Breast epithelium (tissue), 4 donors: ENCODE measurements around the gene LRRC75B. TPM values are rescaled to one million over a fixed set of nuclear protein-coding genes. Genes with fewer than 3 reads are reported as not detected.
A peak's percentile ranks its signal among the peaks of the same experiment; 100 is the strongest.

Source experiments
- DNase-seq, 2 donors: peaks; one replicate each; pipeline ENCODE4 v3.0.0-alpha.2; 2019; ENCODE audit warnings: low spot score in 2 of 2
- H3K27ac ChIP-seq, 2 donors: fragments of 200-600 bp; sonication (generic) in 1 of 2; one replicate each; pipeline ENCODE4 v1.5.1; 2016 to 2019; ENCODE audit warnings: mild to moderate bottlenecking in 1 of 2
- H3K27me3 ChIP-seq, 2 donors: fragments of 200-600 bp; sonication (generic) in 1 of 2; one replicate each; pipeline versions ENCODE4 v1.5.1 to v1.6.0; 2017 to 2019; ENCODE audit warnings: control low read depth in 1 of 2, mild to moderate bottlenecking in 1 of 2
- H3K36me3 ChIP-seq: fragments of 200-600 bp; one replicate; pipeline ENCODE4 v1.5.1; 2019
- H3K4me1 ChIP-seq, 2 donors: fragments of 200-600 bp; sonication (generic); one replicate each; pipeline ENCODE4 v1.5.1; 2016 to 2019; ENCODE audit warnings: control low read depth in 1 of 2
- H3K4me3 ChIP-seq, 3 donors: fragments of 200-600 bp; sonication (generic); 1 replicate in 2 of 3; 2 replicates in 1 of 3; pipeline ENCODE4 v1.5.1; 2016 to 2019; ENCODE audit warnings: mild to moderate bottlenecking in 3 of 3, moderate library complexity in 2 of 3
- H3K9me3 ChIP-seq, 2 donors: fragments of 200-600 bp; sonication (generic) in 1 of 2; one replicate each; pipeline ENCODE4 v1.5.1; 2016 to 2019; ENCODE audit warnings: control low read depth in 1 of 2
- CTCF ChIP-seq, 3 donors: fragments of 450-650 bp; IDR thresholded peaks; one replicate each; pipeline ENCODE4 v1.5.1; 2016 to 2017; ENCODE audit warnings: antibody characterized with exemption in 3 of 3, mild to moderate bottlenecking in 3 of 3, moderate library complexity in 3 of 3
- POLR2A ChIP-seq: fragments of 450-650 bp; IDR thresholded peaks from one replicate; pipeline ENCODE4 v1.6.1; 2016; ENCODE audit warnings: antibody characterized with exemption, mild to moderate bottlenecking, moderate library complexity
- POLR2AphosphoS5 ChIP-seq, 3 donors: sonication (generic); formaldehyde crosslinking; IDR thresholded peaks; one replicate each; pipeline ENCODE4 v1.6.1; 2017; ENCODE audit warnings: antibody characterized with exemption in 3 of 3
- intact Hi-C: fragments of 100-400 bp; cut with DNase I; formaldehyde crosslinking; loops from one replicate; pipeline ENCODE4 v1.15.1; 2023; ENCODE audit warnings: low total_unique reads
- total RNA-seq, 3 donors: library from RNA; depleted of rRNA; stranded (reverse); fragments of >200 nt; gene quantifications; one replicate each; pipeline ENCODE4 v1.1.0, GENCODE V29; 2016

Gene LRRC75B
- total RNA-seq, 3 donors from 2014 or later: 10.7 to 23.1 (median 20.0) TPM

DNA sequence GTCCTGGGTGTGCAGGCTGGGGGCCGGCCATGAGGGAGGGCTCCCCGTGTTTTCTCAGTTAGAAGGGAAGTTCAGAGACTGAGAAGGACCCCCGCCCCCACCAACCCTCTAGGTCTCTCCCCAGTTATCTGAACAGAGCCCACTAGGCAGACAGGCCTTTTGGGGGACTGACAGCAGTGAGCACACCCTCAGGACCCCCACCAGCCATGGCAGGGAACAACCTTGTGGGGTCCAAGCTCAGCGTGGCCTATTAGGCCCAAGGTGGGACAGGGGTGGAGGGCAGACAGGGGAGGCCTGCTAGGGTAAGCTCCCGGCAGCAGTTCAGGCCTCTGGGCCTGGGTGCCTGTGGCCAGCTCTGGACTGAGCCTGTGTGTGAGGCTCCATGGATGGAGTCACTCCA is 5.6 kb downstream of the LRRC75B start:
- no peaks in the 10 kb centered on the region for H3K36me3 ChIP-seq
- peak overlapping the region; percentile 72 to 87 for H3K27ac ChIP-seq
- DNase-seq: no peak

GRCh38 chr22:24585927-24586546 is 6.8 kb downstream of the LRRC75B start:
- Histone ChIP-seq H3K9me3 (no peaks in the 10 kb centered on the region), H3K27ac (no peak overlapping the region), H3K36me3 (no peaks in the 10 kb centered on the region), H3K4me3 (no peak overlapping the region), H3K27me3 (no peaks in the 10 kb centered on the region), H3K4me1 (peaks cover 7 to 28% of the 10 kb centered on the region in 2 donors)
- intact Hi-C loops: no loop called here
- no peak for TF ChIP-seq POLR2A
- no peak for DNase-seq

More for the DNA sequence above, 5.6 kb downstream of the LRRC75B start:
- no peaks in the 10 kb centered on the region for H3K27me3 ChIP-seq
- intact Hi-C loops: no loop called here
- no peak overlapping the region for H3K4me3 ChIP-seq
- TF ChIP-seq POLR2AphosphoS5 (IDR thresholded peaks at IDR 0.05) (no peak), POLR2A (no peak), CTCF (IDR thresholded peaks at IDR 0.05) (no peak)
- H3K4me1 ChIP-seq: peaks cover 7 to 32% of the 10 kb centered on the region in 2 donors
- H3K9me3 ChIP-seq: no peaks in the 10 kb centered on the region

DNA sequence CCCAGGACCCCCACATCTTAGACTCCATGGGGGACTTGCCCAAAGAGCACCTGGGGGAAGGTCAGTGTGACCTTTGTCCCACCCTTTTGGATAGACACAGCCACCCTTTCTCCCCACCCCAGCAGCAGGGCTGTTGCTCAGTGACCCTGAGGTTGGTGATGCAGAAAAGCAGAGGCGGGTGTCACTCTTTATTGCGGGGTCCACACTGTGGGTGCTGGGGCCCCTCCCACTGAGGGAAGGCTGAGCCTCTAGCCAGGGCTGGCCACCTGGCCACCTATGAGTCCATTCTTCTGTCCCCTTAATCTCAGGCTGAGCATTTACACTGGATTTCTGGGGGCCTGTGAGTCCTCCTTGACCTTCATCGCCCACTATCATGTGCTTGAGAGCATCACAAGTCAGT is 7.4 kb downstream of the LRRC75B start:
- Histone ChIP-seq H3K27me3 (no peaks in the 10 kb centered on the region), H3K27ac (no peak overlapping the region), H3K4me3 (no peak overlapping the region), H3K9me3 (no peaks in the 10 kb centered on the region), H3K36me3 (no peaks in the 10 kb centered on the region), H3K4me1 (peaks cover 7 to 28% of the 10 kb centered on the region in 2 donors)
- intact Hi-C loops: no loop called here
- no peak for TF ChIP-seq POLR2AphosphoS5 (IDR thresholded peaks at IDR 0.05)
- TF ChIP-seq CTCF (IDR thresholded peaks at IDR 0.05): no peak
- no peak for TF ChIP-seq POLR2A
- DNase-seq: no peak

DNA sequence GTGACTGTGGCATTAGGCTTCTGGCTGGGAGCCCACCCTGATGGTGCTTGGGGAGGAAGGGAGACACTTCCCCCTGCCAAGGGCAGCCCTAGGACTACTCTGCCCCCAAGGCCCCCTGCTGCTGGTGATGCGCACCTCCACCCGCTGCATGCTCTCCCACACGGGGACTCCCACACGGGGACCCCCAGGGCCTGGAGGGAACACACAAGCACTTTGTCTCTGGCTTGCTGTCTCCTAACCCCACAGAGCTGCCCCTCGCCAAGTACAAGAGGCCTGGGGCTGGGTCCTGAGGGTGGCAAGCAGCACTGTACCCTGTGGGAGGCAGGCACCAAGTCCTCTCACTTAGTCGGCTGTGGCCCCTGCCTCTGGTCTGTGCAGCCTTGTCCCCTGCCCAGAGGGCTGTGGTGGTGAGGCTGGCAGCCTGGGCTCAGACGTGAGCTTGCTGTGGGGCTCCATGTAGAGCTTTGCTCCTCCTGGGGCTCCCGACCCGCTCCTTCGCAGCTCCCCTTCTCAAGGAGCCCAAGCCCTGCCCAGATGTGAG is 7.9 kb downstream of the LRRC75B start:
- Histone ChIP-seq H3K9me3 (no peaks in the 10 kb centered on the region), H3K36me3 (no peaks in the 10 kb centered on the region), H3K27me3 (no peaks in the 10 kb centered on the region), H3K4me1 (peaks cover 7 to 28% of the 10 kb centered on the region in 2 donors), H3K27ac (peak overlapping the region in 1 of 2 donors; percentile 79), H3K4me3 (no peak overlapping the region)
- no peak for TF ChIP-seq POLR2A
- TF ChIP-seq CTCF (IDR thresholded peaks at IDR 0.05): no peak
- no peak for TF ChIP-seq POLR2AphosphoS5 (IDR thresholded peaks at IDR 0.05)
- intact Hi-C loops: no loop called here
- DNase-seq: no peak

- peaks cover 7 to 21% of the 10 kb centered on the region in 2 donors for H3K4me1 ChIP-seq
- TF ChIP-seq POLR2A (no peak), POLR2AphosphoS5 (IDR thresholded peaks at IDR 0.05) (no peak), CTCF (IDR thresholded peaks at IDR 0.05) (no peak)
- H3K27me3 ChIP-seq: no peaks in the 10 kb centered on the region
- no peak overlapping the region for H3K4me3 ChIP-seq
- H3K9me3 ChIP-seq: no peaks in the 10 kb centered on the region
- peak overlapping the region; percentile 73 to 79 for H3K27ac ChIP-seq
- no peak for DNase-seq
- H3K36me3 ChIP-seq: no peaks in the 10 kb centered on the region
- intact Hi-C loops: no loop called here
These were observed 8.6 kb downstream of the LRRC75B start for GRCh38 chr22:24584166-24584790.
